Type B pancreatic cell (in vitro differentiated cells): Measurements from ENCODE around the gene SYT6. TPM values are rescaled to one million over a fixed set of nuclear protein-coding genes. Genes with fewer than 3 reads are reported as not detected.

Experiments used
- DNase-seq: peaks from one replicate; pipeline ENCODE4 v3.0.0; 2021; ENCODE audit warnings: mixed read lengths; ENCODE audit not compliant: unreplicated experiment; ENCODE audit errors: extremely low spot score
- H3K27ac Mint-ChIP-seq: 2 replicates; pipeline ENCODE4 v1.8.0; 2021; ENCODE audit warnings: mild to moderate bottlenecking, mixed read lengths
- H3K27me3 Mint-ChIP-seq: 2 replicates; pipeline ENCODE4 v1.8.0; 2021; ENCODE audit warnings: mixed read lengths
- H3K36me3 Mint-ChIP-seq: 2 replicates; pipeline ENCODE4 v1.8.0; 2021; ENCODE audit warnings: mixed read lengths
- H3K4me1 Mint-ChIP-seq: one replicate; pipeline ENCODE4 v1.8.0; 2021; ENCODE audit warnings: mixed read lengths; ENCODE audit not compliant: unreplicated experiment
- H3K4me3 Mint-ChIP-seq: 2 replicates; pipeline ENCODE4 v1.8.0; 2021; ENCODE audit warnings: mild to moderate bottlenecking, mixed read lengths
- H3K9me3 Mint-ChIP-seq: 2 replicates; pipeline ENCODE4 v1.8.0; 2021; ENCODE audit warnings: mixed read lengths
- total RNA-seq: library from RNA; stranded (reverse); gene quantifications from 2 replicates; pipeline ENCODE4 v1.2.1, GENCODE V29; 2021; ENCODE audit warnings: low replicate concordance
- TF ChIP-seq, protein P1 (sequence below): fragments of 200-600 bp; sonication (generic); conservative IDR thresholded peaks from 2 replicates; pipeline ENCODE4 v1.5.0; 2021; ENCODE audit warnings: antibody characterized with exemption, mild to moderate bottlenecking

Gene SYT6
- total RNA-seq, 1 donor from 2014 or later: 3.0 TPM

DNA sequence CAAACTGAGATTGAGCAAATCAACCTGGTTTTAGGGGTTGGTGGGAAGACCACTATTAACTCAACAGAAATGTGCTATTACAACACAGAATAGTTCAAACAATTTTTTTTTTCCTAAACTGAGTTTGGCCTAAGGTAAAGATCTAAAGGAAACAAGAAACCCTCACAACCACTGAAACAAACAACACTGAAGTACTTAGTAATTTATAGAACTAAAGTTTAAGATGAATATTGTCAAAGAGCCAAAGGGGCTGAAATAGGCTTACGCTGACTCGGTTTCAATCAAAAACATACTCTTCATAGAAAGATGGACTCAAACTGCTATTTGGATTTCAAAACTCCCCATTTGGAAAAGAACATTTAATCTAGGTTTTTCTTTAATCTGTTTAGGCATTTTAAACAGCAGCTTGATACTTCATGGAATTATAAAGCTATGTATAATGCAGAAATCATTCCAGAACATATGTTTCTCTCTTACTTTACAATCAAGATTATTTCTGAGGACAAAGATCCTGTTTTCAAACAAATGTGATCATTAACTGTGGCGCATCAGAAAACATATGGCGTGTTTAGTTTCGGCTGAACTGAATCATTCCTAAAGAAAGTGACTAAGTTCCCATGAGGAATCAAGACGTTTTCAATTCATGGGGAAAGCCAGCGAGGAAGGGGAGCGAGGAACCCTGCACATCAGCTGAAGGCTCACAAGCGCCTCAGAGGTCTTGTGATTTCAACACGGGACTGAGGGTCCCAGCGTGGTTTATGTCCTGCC is 62.7 kb downstream of the SYT6 start:
- no peak overlapping the region for H3K27ac Mint-ChIP-seq

DNA sequence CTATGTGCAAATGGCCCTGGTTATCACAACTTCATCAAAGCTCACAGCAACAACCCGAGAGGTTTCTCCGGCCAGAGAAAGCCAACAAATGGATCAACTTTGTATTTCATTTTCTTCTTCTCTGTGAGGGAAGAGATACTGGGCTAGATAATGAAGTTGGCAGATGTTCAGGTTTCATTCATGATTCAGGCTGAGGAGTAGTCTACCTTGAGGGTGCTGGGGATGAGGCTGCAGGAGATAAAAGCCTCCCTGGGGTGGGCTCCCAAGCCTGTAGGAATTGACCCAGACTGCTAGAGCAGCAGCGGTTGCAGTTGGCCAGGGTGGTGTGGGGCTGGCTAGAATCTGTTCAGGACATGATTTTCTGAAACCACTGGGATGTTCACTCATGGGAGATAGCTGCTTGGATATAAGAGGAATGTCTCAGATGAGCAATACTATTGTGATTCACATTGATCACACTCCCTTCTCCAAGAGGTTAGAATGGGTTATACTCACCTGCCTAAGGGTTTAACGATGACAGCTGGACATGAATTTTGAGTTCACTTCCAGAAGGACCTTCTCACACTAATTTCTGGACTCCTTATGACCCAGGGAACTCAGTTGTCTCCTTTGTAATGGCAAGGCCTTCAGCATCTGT is 64.0 kb downstream of the SYT6 start:
- TF ChIP-seq, protein P1, sequence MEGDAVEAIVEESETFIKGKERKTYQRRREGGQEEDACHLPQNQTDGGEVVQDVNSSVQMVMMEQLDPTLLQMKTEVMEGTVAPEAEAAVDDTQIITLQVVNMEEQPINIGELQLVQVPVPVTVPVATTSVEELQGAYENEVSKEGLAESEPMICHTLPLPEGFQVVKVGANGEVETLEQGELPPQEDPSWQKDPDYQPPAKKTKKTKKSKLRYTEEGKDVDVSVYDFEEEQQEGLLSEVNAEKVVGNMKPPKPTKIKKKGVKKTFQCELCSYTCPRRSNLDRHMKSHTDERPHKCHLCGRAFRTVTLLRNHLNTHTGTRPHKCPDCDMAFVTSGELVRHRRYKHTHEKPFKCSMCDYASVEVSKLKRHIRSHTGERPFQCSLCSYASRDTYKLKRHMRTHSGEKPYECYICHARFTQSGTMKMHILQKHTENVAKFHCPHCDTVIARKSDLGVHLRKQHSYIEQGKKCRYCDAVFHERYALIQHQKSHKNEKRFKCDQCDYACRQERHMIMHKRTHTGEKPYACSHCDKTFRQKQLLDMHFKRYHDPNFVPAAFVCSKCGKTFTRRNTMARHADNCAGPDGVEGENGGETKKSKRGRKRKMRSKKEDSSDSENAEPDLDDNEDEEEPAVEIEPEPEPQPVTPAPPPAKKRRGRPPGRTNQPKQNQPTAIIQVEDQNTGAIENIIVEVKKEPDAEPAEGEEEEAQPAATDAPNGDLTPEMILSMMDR: no peak
- Mint-ChIP-seq H3K27ac (no peak overlapping the region), H3K36me3 (no peaks in the 10 kb centered on the region), H3K4me3 (no peak overlapping the region), H3K27me3 (peaks cover 25% of the 10 kb centered on the region), H3K9me3 (peaks cover 5% of the 10 kb centered on the region), H3K4me1 (peaks cover 4% of the 10 kb centered on the region)
- no peak for DNase-seq

More for the DNA sequence above, 62.7 kb downstream of the SYT6 start:
- TF ChIP-seq, protein P1: no peak
- H3K36me3 Mint-ChIP-seq: no peaks in the 10 kb centered on the region
- H3K4me3 Mint-ChIP-seq: no peak overlapping the region
- peaks cover 11% of the 10 kb centered on the region for H3K4me1 Mint-ChIP-seq
- H3K27me3 Mint-ChIP-seq: peaks cover 25% of the 10 kb centered on the region
- no peak for DNase-seq
- H3K9me3 Mint-ChIP-seq: no peaks in the 10 kb centered on the region

DNA sequence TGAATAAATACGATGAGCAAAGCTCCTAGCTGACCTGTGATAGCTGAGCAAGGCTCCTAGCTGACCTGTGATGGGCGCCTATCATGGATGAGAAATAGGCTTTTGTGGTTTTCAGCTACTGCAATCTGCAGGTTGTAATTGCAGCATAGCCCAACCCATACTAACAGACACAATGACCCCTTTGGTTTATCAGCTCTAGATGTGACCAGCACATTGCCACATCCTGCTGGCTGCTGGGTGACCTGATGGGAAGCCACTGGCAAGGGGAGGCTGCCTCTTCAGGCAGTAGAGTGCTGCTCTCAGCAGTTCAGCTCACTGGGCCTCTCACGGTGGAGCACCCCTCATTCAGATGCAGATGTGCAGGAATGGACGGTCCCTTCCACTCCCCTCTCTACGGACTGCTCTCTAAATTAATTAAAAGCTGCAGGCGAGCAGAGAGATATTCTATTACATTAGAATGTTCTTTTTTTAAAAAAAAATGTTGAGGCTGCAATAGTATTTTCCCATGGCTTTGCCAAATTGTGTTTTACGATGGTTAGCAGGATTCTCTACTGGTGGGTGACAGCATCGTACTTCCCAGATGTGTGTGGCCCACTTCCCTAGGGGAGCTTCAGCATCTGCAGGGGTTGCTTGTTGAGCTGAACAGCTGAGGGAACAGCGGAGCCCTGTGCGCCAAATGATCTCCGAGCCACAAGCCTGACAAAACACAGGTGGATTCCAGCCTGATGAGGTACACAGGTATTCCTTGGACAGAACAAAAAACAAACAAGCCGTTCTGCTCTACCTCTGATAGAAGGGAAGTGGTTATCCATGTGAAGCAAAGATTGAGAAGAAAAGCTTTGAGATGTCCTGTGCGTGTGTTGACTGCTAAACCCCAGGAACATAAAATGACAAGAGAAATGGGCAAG is 65.0 kb downstream of the SYT6 start:
- H3K27me3 Mint-ChIP-seq: peaks cover 28% of the 10 kb centered on the region
- no peak overlapping the region for H3K27ac Mint-ChIP-seq
- no peak for DNase-seq
- no peak overlapping the region for H3K4me3 Mint-ChIP-seq
- H3K4me1 Mint-ChIP-seq: no peaks in the 10 kb centered on the region
- H3K36me3 Mint-ChIP-seq: no peaks in the 10 kb centered on the region
- H3K9me3 Mint-ChIP-seq: peaks cover 5% of the 10 kb centered on the region
- TF ChIP-seq, protein P1: no peak

DNA sequence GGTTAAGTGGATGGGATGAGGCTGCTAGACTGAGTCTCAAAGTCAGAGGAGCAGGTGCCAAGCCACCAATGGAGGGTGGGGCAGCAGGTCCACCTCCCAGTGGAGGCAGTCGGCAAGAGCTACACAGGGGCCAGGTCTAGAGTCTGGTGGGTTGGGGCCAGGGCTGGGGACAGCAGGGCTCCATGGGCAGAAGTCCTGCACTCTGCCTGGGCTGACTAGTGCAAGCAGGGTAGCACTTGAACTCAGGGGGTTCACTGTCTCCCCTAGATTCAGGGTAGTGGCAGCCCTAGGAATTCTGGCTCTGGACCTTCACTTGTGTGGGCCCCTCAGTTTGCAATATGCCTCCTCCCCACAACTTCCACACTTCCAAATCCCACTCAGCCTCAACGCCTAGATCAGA is 66.2 kb downstream of the SYT6 start:
- no peak overlapping the region for H3K27ac Mint-ChIP-seq
- H3K4me1 Mint-ChIP-seq: no peaks in the 10 kb centered on the region
- H3K27me3 Mint-ChIP-seq: peaks cover 28% of the 10 kb centered on the region
- TF ChIP-seq, protein P1: no peak
- H3K4me3 Mint-ChIP-seq: no peak overlapping the region
- peaks cover 5% of the 10 kb centered on the region for H3K9me3 Mint-ChIP-seq
- no peak for DNase-seq
- no peaks in the 10 kb centered on the region for H3K36me3 Mint-ChIP-seq

DNA sequence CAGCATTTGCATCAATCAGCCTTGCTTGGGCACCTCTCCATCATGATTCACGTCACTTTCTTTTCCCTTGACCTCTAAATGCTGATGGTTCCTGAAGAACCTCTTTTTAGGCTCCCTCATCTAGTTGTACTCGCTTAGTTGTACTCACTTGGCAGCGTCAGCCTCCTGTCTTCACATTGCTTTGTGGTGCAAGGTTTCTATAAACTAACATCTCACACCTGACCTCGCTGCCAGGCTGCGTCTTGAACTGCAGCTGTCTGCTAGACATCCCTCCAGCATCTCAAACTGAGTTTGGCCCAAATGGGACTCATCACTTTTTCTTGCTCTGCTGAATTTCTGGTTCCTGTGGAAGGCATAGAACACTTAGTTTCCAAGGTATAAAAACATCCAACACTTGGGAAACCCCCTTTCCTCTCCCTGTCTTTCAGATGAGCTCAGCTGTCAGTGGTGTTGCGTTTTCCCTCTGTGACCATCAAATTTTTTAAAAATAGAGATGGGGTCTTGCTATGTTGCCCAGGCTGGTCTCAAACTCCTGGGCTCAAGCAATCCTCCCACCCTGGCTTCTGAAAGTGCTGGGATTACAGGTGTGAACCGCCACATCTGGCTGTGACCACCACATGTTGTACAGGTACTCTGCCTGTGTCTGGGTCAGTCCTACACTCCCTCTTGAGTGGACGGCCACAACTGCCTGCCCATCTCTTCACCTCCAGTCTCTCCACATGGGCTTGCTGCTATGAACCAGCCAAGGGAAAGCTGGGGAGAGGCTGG is 66.9 kb downstream of the SYT6 start:
- H3K4me1 Mint-ChIP-seq: peaks cover 6% of the 10 kb centered on the region
- H3K4me3 Mint-ChIP-seq: no peak overlapping the region
- TF ChIP-seq, protein P1: no peak
- H3K27me3 Mint-ChIP-seq: peaks cover 28% of the 10 kb centered on the region
- H3K9me3 Mint-ChIP-seq: peaks cover 5% of the 10 kb centered on the region
- no peak for DNase-seq
- H3K36me3 Mint-ChIP-seq: no peaks in the 10 kb centered on the region
- no peak overlapping the region for H3K27ac Mint-ChIP-seq
